Globus pallidus (tissue), 1 donor: Measurements from ENCODE around the gene CAB39L.

Experiments used
- DNase-seq: peaks from one replicate; pipeline ENCODE4 v3.0.0-alpha.2; 2015; ENCODE audit warnings: low spot score

Gene CAB39L

GRCh38 chr13:49399801-49400472 lies 43.9 kb downstream of the CAB39L start:
- no peak for DNase-seq

GRCh38 chr13:49395878-49396380 lies 47.9 kb downstream of the CAB39L start:
- DNase-seq, result no peak

GRCh38 chr13:49395451-49395865 lies 48.4 kb downstream of the CAB39L start:
- no peak for DNase-seq

GRCh38 chr13:49388091-49388635 lies 55.7 kb downstream of the CAB39L start:
- no peak for DNase-seq

GRCh38 chr13:49386664-49387063 lies 57.2 kb downstream of the CAB39L start:
- DNase-seq, result no peak

- DNase-seq, result no peak
Measured at GRCh38 chr13:49376121-49376520, 67.7 kb downstream of the CAB39L start.

GRCh38 chr13:49374585-49375290 lies 69.1 kb downstream of the CAB39L start:
- no peak for DNase-seq

- DNase-seq, result no peak
Measured at GRCh38 chr13:49373716-49374115, 70.1 kb downstream of the CAB39L start.

GRCh38 chr13:49371943-49372613 lies 71.8 kb downstream of the CAB39L start:
- no peak for DNase-seq

GRCh38 chr13:49370371-49370770 lies 73.5 kb downstream of the CAB39L start:
- DNase-seq, result no peak

GRCh38 chr13:49369866-49370265 lies 74.0 kb downstream of the CAB39L start:
- no peak for DNase-seq

- no peak for DNase-seq
Measured at GRCh38 chr13:49368688-49369087, 75.2 kb downstream of the CAB39L start.

- DNase-seq, result no peak
Measured at GRCh38 chr13:49367640-49368422, 76.0 kb downstream of the CAB39L start.

GRCh38 chr13:49366841-49367240 lies 77.0 kb downstream of the CAB39L start:
- DNase-seq, result no peak

GRCh38 chr13:49357694-49358093 lies 86.2 kb downstream of the CAB39L start:
- no peak for DNase-seq

GRCh38 chr13:49356223-49356622 lies 87.6 kb downstream of the CAB39L start:
- DNase-seq, result peak; percentile 10

GRCh38 chr13:49354719-49355118 lies 89.1 kb downstream of the CAB39L start:
- no peak for DNase-seq

GRCh38 chr13:49353908-49354307 lies 90.0 kb downstream of the CAB39L start:
- DNase-seq, result no peak

GRCh38 chr13:49351871-49352270 lies 92.0 kb downstream of the CAB39L start:
- DNase-seq, result no peak

- no peak for DNase-seq
Measured at GRCh38 chr13:49348751-49349150, 95.1 kb downstream of the CAB39L start.

- no peak for DNase-seq
Measured at GRCh38 chr13:49347650-49348385, 96.0 kb downstream of the CAB39L start.
